HG03139 (cell line): ENCODE measurements around the gene XIST.
"Not testable (repeated sequence)": the region's sequence is repeated elsewhere in the genome, so short reads cannot be mapped to it uniquely, and the experiment has no call there.

Experiments
- ATAC-seq: cut with Tn5 transposase; IDR thresholded peaks from one replicate; pipeline ENCODE4 v1.9.1; 2021; ENCODE audit not compliant: unreplicated experiment

The XIST gene

DNA sequence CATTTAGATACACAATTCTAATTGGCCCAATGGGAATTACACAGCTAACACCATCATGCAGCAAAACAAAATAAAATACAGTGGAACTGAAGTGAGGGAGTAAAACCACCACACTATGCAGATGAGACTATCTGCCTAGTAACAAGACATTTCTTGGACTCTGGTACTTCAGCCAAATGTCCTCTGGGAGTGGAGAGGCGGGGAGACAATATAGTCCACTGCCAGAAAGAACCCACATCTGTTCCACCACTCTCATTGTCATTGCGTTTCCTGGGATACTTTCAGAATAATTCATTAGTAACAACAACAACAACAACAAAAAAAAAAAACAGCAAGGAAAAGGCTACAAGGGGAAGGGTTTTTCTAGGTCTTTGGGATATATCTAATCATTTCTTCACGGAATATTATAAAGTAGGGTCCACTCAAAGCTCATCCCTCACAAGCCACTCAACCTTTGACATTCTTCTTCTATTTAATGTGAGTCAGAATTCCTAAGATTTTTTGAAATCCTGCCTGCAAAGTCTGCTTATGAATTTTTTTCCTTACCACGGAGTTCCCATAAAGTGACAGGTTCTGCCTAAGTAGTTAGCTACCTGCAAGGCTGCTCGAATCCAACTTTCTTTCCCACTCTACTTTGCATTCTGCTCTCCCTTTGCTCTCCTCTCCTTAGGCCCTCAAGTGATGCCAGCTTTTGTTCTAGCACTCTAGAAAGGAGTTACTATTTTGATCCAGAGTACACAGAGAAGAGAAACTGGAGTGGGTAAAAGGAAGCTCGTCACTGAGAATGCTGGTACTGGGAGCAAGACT lies 34.9 kb downstream of the XIST start:
- no peak for ATAC-seq

DNA sequence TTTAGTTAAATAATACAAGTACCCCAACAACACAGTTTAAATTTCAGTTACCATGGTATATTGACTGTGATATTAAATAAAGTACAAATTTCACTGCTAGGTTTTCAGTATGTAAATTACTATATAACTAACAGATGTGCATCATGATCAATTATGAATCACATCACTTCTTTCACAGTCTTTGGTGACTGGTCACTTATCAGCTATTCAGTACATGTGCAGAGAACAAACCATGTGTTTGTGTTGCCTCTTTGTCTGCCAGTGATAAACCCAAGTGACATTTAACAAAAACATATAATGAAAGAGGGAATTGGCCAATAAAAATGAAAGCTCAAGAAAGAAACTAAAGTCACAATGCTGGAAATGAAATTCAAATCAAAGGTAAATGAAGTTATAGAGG lies 40.3 kb downstream of the XIST start:
- ATAC-seq = no peak

DNA sequence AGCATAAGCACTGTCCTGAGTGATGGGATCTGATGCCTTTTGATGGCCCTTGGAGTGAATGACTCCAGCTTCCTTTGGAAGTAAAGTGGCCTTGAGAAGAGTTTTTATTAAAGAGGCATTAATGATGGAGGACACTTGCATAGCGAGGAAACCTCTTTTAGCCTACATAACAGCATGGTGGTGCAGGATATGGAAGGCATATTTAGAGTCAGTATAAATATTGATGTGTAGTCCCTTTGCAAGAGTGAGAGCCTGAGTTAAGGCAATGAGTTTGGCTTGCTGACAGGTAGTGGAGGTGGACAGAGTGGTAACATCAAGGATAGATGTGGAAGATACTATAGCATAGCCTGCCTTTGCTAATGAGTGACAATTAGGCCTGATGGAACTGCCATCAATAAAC lies 48.4 kb downstream of the XIST start:
- not testable (repeated sequence) for ATAC-seq

DNA sequence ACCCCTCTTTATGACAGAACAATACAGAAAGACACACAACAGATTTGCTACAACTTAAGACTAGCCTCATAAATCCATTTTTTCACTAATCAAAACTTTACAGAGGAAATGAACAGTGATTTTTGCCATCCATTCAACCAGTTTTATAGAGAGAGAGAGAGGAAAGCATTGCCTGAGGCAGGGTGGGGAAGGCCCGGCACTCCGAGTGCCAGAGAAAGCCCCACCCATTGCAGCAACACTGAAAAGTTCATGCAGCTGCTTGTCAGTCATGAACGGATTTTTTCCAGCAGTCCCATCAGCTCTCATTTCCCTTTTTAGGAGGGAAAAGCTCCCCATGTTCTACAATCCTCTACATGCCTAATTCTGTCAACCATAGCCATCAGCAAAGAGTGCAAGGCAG lies 52.6 kb downstream of the XIST start:
- ATAC-seq = no peak

DNA sequence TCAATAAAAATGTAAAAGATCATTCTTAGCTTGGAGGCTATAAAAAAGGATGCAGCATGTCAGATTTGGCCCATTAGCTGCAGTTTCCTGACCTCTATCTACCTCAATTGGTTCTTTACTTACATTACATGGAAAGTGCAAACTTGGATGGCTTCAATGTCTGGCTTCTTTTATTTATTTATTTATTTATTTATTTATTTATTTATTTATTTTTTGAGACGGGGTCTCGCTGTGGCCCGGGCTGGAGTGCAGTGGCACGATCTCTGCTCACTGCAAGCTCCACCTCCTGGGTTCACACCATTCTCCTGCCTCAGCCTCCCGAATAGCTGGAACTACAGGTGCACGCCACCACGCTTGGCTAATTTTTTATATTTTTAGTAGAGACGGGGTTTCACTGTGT lies 60.0 kb downstream of the XIST start:
- ATAC-seq = not testable (repeated sequence)

DNA sequence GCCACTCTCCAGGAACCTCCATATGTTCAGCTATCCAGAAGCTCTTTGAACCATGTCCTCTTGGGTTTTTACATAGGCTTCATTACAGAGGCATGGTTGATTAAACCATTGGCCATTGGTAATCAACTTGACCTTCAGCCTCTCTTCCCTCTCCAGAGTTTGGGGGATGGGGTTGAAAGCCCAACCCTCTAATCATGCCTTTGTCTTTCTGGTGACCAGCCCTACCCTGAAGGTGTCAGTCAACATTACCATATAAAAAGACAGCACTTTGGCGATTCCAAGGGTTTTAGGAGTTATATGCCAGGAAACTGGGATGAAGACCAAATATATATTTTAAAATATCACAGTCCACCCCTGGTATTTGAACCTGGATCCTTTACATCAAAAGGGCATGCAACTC lies 67.0 kb downstream of the XIST start:
- no peak for ATAC-seq
